RWPE1 (cell line): ENCODE measurements around the gene ACOT6.

Experiments used
- CTCF ChIA-PET: fragments of 350-600 bp; sonication (Branson Sonifier 250); formaldehyde crosslinking; extraction: SDS; loops from one replicate; lab custom pipeline; 2021; lab: Yijun Ruan, JAX
- POLR2A ChIA-PET: fragments of 400-600 bp; formaldehyde crosslinking; extraction: SDS; loops from one replicate; lab custom pipeline; 2020; ENCODE audit warnings: antibody characterized with exemption; ENCODE audit not compliant: low non-redundant PET; lab: Yijun Ruan, JAX
- DNase-seq: peaks from one replicate; pipeline ENCODE4 v3.0.0; 2012; ENCODE audit warnings: low spot score
- H3K27ac ChIP-seq: fragments of 450-650 bp; 2 replicates; pipeline ENCODE4 v1.5.1; 2017
- CTCF ChIP-seq: fragments of 450-650 bp; conservative IDR thresholded peaks from 2 replicates; pipeline ENCODE4 v1.5.1; 2017; ENCODE audit warnings: low read depth, mild to moderate bottlenecking

ACOT6 gene

GRCh38 chr14:73591690-73592449, 20.4 kb upstream of the ACOT6 start, which contains the start of gene ACOT4:
Gene ACOT4, plus strand, starts transcription at chr14:73591873. Its CDS starts 87 bp downstream, at chr14:73591960.
- peak within 1 kb of the TSS; percentile 43 for H3K27ac ChIP-seq
- DNase-seq = no peak
- POLR2A ChIA-PET = no interaction called here
- 0 out of 2 replicates have a peak, but pooled peaks have one; percentile 7 for TF ChIP-seq CTCF
- CTCF ChIA-PET = interaction anchor here (0.6 to 0.7 kb wide), 2 partner anchors 66 to 1033 kb away, joined by 3 read pairs; no protein-coding TSS in a partner anchor

- ChIA-PET POLR2A (no interaction called here), CTCF (no interaction called here)
- TF ChIP-seq CTCF = no peak
- DNase-seq = no peak
- H3K27ac ChIP-seq = no peak overlapping the region
Measured at GRCh38 chr14:73594491-73594890, 17.8 kb upstream of the ACOT6 start.

- no peak for TF ChIP-seq CTCF
- ChIA-PET CTCF (no interaction called here), POLR2A (no interaction called here)
- DNase-seq = no peak
- H3K27ac ChIP-seq = no peak overlapping the region
Measured at GRCh38 chr14:73599499-73599898, 12.8 kb upstream of the ACOT6 start.

GRCh38 chr14:73602994-73603393, 9.3 kb upstream of the ACOT6 start:
- ChIA-PET POLR2A (no interaction called here), CTCF (no interaction called here)
- DNase-seq = no peak
- no peak overlapping the region for H3K27ac ChIP-seq
- no peak for TF ChIP-seq CTCF

GRCh38 chr14:73606271-73606670, 6.0 kb upstream of the ACOT6 start:
- ChIA-PET POLR2A (no interaction called here), CTCF (interaction anchor here (0.5 kb wide), 1 partner anchor 24 kb away, joined by 4 read pairs; no protein-coding TSS in a partner anchor)

GRCh38 chr14:73607241-73607640, 5.1 kb upstream of the ACOT6 start:
- CTCF ChIA-PET = no interaction called here
- no peak for TF ChIP-seq CTCF
- POLR2A ChIA-PET = no interaction called here
- no peak for DNase-seq
- no peak overlapping the region for H3K27ac ChIP-seq

More at GRCh38 chr14:73606271-73606670, 6.0 kb upstream of the ACOT6 start:
- no peak overlapping the region for H3K27ac ChIP-seq
- no peak for TF ChIP-seq CTCF
- DNase-seq = no peak
